Effector memory CD4-positive, alpha-beta T cell (primary cell): Measurements from ENCODE around the gene MBD3.

Experiments
- DNase-seq, 3 donors: peaks; one replicate each; pipeline ENCODE4 v3.0.0-alpha.2; 2020
- H3K27ac ChIP-seq: 2 replicates; pipeline ENCODE4 v1.7.0; 2013; ENCODE audit warnings: mild to moderate bottlenecking, low read length, moderate library complexity; ENCODE audit not compliant: insufficient read depth, poor library complexity, severe bottlenecking
- H3K27me3 ChIP-seq: replicated peaks from 2 replicates; pipeline ENCODE4 v1.7.0; 2013; ENCODE audit warnings: mild to moderate bottlenecking, low read length; ENCODE audit not compliant: insufficient read depth, control insufficient read depth, poor library complexity, severe bottlenecking
- H3K36me3 ChIP-seq: 2 replicates; pipeline ENCODE4 v1.7.0; 2013; ENCODE audit warnings: mild to moderate bottlenecking, low read length, moderate library complexity; ENCODE audit not compliant: control insufficient read depth, insufficient read depth
- H3K4me1 ChIP-seq: 2 replicates; pipeline ENCODE4 v1.7.0; 2013; ENCODE audit warnings: low read length, mild to moderate bottlenecking; ENCODE audit not compliant: control insufficient read depth, insufficient read depth, poor library complexity, severe bottlenecking
- H3K4me3 ChIP-seq: 2 replicates; pipeline ENCODE4 v1.7.0; 2013; ENCODE audit warnings: low read length, low read depth, mild to moderate bottlenecking; ENCODE audit not compliant: insufficient read depth, poor library complexity, severe bottlenecking
- H3K9me3 ChIP-seq: 2 replicates; pipeline ENCODE4 v1.7.0; 2013; ENCODE audit warnings: mild to moderate bottlenecking, low read length, moderate library complexity; ENCODE audit not compliant: control insufficient read depth

MBD3 gene

DNA sequence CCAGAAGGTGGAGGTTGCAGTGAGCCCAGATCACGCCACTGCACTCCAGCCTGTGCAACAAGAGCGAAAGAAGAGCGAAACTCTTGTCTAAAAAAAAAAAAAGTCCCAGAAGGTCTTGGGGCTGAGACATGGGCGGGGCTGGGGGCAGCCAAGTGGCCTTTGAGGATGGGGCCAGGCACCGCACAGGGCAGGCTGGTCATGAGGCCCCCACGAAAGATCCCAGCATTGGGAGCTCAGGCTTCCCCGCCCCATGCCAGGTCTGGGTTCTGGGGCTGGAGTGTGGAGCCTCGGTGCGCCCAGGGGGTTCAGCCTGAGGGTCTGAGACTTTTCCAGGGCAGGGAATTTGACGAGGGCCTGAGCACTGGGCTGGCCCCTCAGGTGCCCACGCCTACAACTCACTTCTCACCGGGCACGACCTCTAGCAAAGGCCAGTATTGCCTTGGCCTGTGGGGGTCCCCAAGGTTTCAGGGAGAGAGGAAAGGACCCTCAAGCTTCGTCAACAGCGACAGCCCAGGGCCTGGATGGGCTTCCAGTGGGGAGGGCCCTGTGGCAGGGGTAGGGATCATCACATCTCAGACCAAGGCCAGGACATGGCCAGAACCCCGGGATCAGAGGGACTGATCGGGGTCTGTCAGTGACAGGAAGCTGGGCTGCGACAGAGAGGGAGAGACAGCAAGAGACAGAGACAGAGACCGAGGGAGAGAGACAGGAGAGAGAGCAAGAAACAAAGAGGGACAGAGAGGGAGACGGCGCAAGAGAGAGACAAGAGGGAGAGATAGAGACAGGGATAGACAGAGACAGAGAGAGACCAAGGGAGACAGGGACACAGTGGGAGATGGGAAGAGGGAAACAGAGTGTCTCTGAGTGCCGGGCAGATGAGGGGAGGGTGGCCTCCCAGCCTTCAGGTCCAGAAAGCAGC lies 17.1 kb downstream of the MBD3 start:
- Histone ChIP-seq H3K4me3 (no peak overlapping the region), H3K36me3 (peaks cover 19% of the 10 kb centered on the region)

GRCh38 chr19:1574354-1575136 lies 18.1 kb downstream of the MBD3 start:
- H3K36me3 ChIP-seq = peaks cover 12% of the 10 kb centered on the region
- no peaks in the 10 kb centered on the region for H3K4me1 ChIP-seq
- DNase-seq = no peak
- no peak overlapping the region for H3K27ac ChIP-seq
- H3K27me3 ChIP-seq = no peaks in the 10 kb centered on the region
- no peak overlapping the region for H3K4me3 ChIP-seq
- H3K9me3 ChIP-seq = no peaks in the 10 kb centered on the region

More for the DNA sequence above, 17.1 kb downstream of the MBD3 start:
- Histone ChIP-seq H3K9me3 (no peaks in the 10 kb centered on the region), H3K27ac (no peak overlapping the region), H3K4me1 (no peaks in the 10 kb centered on the region), H3K27me3 (no peaks in the 10 kb centered on the region)
- no peak for DNase-seq

GRCh38 chr19:1572795-1573194 lies 19.9 kb downstream of the MBD3 start:
- DNase-seq = no peak
- Histone ChIP-seq H3K36me3 (peaks cover 8% of the 10 kb centered on the region), H3K27ac (no peak overlapping the region), H3K27me3 (no peaks in the 10 kb centered on the region), H3K4me3 (no peak overlapping the region), H3K9me3 (no peaks in the 10 kb centered on the region), H3K4me1 (peaks cover 6% of the 10 kb centered on the region)

- no peaks in the 10 kb centered on the region for H3K36me3 ChIP-seq
Measured at GRCh38 chr19:1571358-1571757, 21.3 kb downstream of the MBD3 start.

GRCh38 chr19:1570836-1571235 lies 21.8 kb downstream of the MBD3 start:
- no peak overlapping the region for H3K4me3 ChIP-seq
- peaks cover 8% of the 10 kb centered on the region for H3K4me1 ChIP-seq
- no peaks in the 10 kb centered on the region for H3K36me3 ChIP-seq
- H3K27me3 ChIP-seq = peaks cover 6% of the 10 kb centered on the region
- H3K9me3 ChIP-seq = no peaks in the 10 kb centered on the region
- no peak for DNase-seq
- no peak overlapping the region for H3K27ac ChIP-seq

More at GRCh38 chr19:1571358-1571757, 21.3 kb downstream of the MBD3 start:
- Histone ChIP-seq H3K27me3 (peaks cover 6% of the 10 kb centered on the region), H3K4me1 (peaks cover 8% of the 10 kb centered on the region), H3K4me3 (no peak overlapping the region), H3K27ac (no peak overlapping the region), H3K9me3 (no peaks in the 10 kb centered on the region)
- DNase-seq = no peak

DNA sequence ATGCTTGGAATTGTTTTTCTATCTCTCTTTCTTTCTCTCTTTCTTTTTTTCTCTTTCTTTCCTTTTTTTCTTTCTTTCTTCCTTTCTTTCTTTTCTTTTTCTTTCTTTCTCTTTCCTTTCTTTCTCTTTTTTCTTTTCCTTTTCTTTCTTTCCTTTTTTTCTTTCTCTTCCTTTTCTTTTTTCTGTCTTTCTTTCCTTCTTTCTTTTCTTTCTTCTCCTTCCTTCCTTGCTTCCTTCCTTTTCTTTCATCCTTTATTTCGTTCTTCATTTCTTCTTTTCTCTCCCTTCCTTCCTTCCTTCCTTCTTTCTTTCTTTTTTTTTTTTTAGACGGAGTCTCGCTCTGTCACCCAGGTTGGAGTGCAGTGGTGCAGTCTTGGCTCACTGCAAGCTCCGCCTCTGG lies 22.7 kb downstream of the MBD3 start:
- no peak overlapping the region for H3K27ac ChIP-seq
- peaks cover 6% of the 10 kb centered on the region for H3K27me3 ChIP-seq
- DNase-seq = no peak
- no peak overlapping the region for H3K4me3 ChIP-seq
- peaks cover 8% of the 10 kb centered on the region for H3K4me1 ChIP-seq
- H3K36me3 ChIP-seq = no peaks in the 10 kb centered on the region
- H3K9me3 ChIP-seq = no peaks in the 10 kb centered on the region

DNA sequence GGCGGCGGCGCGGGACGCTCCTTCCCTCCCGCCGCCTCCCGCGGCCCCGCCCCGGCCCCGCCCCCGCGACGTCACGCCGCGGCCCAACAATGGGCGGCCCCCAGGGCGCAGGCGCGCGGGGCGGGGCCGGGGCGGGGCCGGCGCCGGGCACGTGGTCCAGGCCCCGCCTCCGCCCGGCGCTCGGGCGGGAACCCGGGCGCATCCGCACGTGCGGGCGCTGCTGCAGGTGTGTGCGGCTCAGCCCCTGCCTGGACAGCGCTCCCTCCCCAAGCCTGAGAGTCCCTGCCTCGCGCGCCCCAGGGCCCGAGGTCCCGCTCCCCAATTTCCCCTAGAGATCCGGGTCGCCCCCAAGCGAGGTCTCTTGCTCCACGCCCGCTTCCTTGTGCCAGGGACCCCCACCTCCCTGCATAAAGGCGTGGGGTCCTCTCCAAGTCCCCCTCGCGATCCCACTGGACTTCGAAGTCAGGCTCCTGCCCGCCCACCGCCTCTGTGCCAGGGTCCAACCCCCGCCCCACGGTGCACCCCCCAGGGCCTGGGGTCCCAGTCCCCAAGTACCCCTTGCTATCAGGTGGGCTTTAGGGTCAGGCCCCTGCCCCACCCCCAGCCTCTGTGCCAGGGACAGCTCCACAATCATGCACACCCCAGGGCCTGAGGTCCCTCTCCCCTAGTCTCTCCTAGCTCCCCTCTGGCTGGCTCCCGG lies 24.2 kb downstream of the MBD3 start, which contains the start of gene MEX3D:
TSS of gene MEX3D (minus strand) at position 6 of the 700 bp plus-strand sequence. CDS start 267 bp downstream, outside the sequence.
- H3K27ac ChIP-seq = no peak within 1 kb of the TSS
- H3K36me3 ChIP-seq = no peaks in the 10 kb centered on the region
- peak; percentile 66 to 80 (median 77) for DNase-seq
- H3K9me3 ChIP-seq = no peaks in the 10 kb centered on the region
- peak within 1 kb of the TSS; percentile 35 for H3K4me3 ChIP-seq
- H3K27me3 ChIP-seq = peaks cover 6% of the 10 kb centered on the region
- peaks cover 8% of the 10 kb centered on the region for H3K4me1 ChIP-seq

GRCh38 chr19:1567848-1568227 lies 24.8 kb downstream of the MBD3 start:
- no peak for DNase-seq
- H3K9me3 ChIP-seq = no peaks in the 10 kb centered on the region
- no peaks in the 10 kb centered on the region for H3K36me3 ChIP-seq
- no peak overlapping the region for H3K4me3 ChIP-seq
- H3K27ac ChIP-seq = no peak overlapping the region
- peaks cover 6% of the 10 kb centered on the region for H3K27me3 ChIP-seq
- H3K4me1 ChIP-seq = peaks cover 8% of the 10 kb centered on the region

DNA sequence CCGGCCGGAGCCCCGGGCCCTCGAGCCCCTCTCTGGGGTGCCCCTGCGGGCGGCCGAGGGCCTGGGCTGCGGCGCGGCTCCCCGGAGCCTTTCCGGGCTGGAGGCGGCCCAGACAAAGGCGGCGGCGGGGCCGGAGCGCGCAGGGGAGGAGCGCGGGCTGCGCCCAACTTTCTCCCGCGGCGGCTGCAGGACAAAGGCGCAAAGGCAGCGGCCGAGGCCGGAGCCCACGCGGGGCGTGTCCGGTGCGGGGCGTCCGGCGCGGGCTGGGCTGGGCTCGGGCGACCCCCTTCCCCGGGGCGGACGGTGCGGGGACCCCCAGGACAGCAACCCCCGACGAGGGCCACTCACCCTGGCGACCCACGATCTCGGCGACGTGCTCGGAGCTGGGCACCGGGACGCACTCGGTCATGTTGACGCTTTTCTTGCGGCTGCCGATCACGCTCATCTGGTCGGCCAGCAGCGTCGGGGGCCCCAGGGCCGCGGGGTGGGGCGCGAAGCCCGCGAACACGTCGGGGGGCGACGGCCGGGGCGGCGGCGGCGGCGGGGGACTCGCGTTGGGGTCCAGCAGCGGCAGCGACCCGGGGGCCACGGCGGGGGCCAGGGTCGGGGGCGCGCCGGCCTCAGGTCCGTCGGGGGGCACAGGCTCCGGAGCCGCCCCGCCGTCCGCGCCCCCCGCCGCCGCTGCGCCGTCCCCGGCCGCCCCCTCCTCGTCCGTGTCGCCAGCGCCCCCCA lies 25.4 kb downstream of the MBD3 start:
- H3K27me3 ChIP-seq = peaks cover 6% of the 10 kb centered on the region
- H3K9me3 ChIP-seq = no peaks in the 10 kb centered on the region
- H3K36me3 ChIP-seq = no peaks in the 10 kb centered on the region
- peaks cover 8% of the 10 kb centered on the region for H3K4me1 ChIP-seq
- peak overlapping the region; percentile 35 for H3K4me3 ChIP-seq
- no peak for DNase-seq
- H3K27ac ChIP-seq = no peak overlapping the region
